ENCODE results near the gene EXOSC7.
"Not testable (repeated sequence)": the region's sequence is repeated elsewhere in the genome, so short reads cannot be mapped to it uniquely, and the experiment has no call there.

EXOSC7 gene

DNA sequence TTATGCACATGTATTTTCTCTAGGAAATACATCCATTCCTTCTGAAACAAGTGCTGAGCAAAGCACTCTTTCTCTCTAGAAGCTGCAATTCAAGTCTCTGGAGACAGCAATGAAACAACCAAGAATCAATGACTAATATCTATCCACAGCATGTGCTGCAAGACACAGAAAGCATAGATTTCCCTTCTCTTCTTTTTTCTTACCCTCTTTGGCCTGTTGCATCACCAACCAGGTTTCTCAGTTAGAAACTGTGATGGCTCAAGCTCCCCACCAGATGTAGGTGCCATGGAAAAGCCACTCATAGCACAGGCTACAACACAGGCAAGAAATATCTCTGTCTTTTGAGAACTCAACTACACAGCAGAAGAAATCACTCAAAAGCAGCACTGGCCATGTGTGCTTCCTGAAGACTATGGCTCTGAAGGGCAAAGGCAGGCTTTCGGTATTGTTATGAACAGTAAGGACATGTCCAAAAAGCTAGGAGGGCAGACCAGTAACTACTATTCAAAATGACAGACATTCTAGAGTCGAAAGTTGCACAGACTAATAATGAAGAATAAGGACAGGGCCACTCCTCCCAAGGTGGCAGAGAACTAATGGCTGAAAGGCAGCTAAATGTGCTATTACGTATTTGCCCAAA, 15.5 kb upstream of the EXOSC7 start:
- no peak for DNase-seq
- intact Hi-C loops (cut with DNase I): no loop called here

DNA sequence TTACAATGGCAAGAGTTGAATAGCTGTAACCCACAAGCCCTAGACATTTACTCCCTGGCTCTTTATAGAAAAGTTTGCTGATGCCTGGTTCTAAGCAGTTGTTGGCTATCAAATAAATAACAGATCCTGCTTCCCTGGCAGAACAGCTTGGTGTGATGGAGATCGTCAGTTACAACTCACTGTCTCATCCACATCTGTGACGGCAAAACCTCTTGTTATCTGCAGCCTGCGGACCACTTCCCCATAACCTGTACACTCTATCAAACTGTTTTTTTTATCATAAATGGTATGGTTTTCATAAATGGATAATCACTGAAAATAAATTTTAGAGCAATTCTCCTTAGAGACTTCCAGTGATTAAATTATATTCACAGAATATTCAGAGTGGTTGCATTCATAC, 14.2 kb upstream of the EXOSC7 start:
- no peak for DNase-seq
- intact Hi-C loops (cut with DNase I): no loop called here

DNA sequence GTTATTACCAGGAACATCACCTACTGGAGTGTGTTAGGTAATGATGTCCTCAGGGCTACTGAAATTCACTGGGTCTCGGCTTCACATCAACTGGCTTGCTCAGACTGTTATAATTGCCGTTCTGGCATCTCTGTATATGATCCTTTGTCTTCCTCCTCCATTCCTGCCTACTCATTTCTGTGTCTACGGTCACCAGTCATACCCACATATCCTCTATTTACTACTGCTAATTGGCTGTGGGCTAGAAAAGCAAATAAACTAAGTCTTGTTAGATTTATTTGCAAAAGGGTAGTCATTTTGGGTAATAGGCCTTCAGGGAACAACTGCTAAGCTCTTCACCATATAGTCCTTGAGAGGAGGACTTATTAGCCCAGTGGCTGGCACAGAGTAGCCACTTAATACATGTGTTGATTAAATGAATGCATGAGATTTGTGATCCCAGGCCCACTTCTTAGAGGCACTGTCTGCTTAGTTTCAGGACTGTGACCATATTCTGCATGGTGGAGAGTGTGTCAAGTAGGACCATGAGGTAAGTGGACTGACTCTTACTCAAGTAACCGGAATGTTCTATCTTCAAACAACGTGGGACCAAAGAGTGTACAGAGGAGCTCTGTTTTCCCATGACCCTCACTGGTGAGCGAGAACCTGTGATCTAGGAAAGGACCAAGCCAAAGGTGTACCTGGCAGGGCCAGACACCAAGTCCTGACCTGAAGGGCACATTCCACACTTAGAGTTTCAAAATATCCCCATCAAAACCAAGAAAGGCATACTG, 13.2 kb upstream of the EXOSC7 start:
- intact Hi-C loops (cut with DNase I): no loop called here

DNA sequence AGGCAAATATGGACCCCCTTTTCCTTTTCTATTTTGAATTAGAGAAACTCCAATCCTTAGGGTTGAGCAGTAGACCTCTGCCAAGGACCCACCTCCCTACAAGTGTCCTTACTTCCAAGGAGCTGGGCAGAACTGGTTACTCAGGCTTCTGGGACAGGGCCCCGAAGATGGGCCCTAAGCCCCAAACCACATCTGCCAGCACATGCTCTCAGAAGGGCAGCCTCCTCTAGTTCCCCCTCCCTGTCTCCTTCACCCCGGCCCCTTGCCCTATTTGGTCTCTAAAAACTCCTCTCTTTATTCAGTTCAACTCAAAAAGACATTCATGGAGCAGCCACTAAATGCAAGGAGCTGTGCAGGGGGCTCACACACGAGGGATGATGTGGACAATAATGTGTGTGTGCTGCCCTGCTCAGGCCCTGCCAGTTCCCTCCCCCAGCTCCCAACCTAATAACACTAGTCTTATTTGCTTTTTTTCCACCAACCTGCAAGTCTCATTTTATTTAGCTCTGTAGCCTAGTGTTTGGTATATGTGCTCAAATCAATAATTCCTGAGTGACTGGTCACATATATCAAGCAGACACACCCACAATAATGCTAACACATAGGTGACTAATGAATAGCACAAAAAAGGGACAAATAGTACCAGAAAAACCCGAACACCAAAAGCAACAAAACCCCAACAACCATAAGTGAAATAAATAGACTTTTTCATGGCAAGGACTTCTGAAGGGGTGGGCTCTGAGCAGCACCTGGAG, 12.3 kb upstream of the EXOSC7 start:
- DNase-seq: no peak
- intact Hi-C loops (cut with DNase I): no loop called here

More for the DNA sequence above, 13.2 kb upstream of the EXOSC7 start:
- DNase-seq: no peak

DNA sequence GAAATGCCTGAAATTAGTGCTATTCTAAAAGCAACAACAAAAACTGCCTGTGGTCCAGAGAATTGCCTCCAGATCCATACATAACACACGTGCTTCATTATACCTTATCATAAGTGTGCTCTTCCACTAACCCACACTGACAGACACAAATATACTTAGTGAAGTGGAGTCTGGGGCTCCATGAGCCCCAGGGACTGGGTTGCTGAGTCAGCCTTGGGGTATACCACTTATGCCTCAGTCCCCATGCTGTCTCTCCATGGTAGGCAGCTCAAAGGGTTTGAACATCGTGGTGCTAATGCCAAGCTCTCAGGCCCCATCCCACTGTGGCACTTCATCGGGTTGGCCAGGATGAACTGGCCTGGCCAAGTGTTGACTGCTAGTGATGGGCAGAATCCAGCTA, 10.9 kb upstream of the EXOSC7 start:
- DNase-seq: no peak
- intact Hi-C loops (cut with DNase I): no loop called here

DNA sequence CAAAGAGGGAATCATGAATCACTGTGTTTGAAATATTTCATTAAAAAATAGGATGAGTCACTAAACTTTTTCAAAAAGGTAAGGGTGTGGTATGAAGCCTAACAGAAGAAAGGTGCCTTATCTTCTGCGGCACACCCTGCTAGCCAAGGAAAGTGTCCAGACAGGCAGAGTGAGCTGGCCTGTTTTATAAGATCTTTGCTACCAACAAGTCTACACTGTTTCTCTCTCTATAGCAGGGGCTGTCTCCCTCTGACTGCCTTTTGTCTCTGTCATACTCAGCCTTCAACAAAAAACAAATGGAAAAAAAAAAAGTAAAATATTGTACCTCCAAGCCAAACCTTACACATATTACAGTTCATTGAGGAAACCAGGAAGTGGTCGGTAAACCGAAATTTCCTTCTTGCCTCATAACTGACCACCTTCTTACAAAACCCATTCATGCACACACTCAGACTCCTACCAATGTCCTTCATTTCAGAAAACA, 9.2 kb upstream of the EXOSC7 start:
- no peak for DNase-seq
- intact Hi-C loops (cut with DNase I): no loop called here

DNA sequence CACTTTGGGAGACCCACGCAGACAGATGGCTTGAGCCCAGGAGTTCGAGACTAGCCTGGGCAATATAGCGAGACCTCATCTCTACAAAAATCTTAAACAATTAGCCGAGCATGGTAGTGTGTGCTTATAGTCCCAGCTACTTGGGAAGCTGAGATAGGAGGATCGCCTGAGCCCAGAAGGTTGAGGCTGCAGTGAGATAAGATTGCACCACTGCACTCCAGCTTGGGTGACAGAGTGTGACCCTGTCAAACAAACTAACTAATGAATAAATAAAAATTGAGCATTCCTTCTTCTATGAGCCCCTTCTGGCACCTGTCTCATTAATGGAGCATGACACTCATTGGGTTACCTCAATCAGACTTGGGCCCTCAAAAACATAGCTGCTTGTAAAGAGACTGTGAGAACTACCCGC, 7.6 kb upstream of the EXOSC7 start:
- intact Hi-C loops (cut with DNase I): no loop called here
- no peak for DNase-seq

DNA sequence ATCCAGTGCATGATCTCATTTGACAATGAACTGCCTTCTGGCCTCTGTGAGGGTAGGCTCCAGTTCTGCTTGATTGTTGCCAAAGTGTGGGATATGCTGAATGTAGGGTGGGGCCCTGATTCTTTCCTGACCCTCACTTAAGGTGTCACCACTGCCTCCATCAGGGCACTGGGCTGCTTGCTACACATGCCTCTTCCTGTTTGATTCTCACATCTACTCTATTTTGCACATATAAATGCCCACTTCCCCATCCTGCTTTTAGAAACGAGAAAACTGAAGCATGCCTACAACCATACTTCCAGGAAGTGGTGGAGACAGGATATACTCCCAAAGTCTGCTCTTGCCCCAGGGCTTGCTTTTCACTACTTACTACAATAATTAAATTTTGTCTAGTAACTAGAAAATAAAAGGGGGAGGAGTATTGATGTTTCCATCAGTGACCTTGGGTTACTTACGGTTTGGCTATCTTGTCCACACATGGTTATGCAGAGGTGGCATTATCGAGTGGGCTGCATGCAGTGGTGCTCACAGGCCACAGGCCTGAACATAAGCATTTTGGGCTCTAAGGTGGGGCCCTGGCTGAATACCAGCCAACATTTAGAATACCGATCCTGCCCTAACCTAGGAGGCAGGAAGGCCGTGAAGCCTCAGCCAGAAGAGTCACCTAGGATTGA, 6.8 kb upstream of the EXOSC7 start:
- intact Hi-C loops (cut with DNase I): no loop called here
- DNase-seq: no peak

DNA sequence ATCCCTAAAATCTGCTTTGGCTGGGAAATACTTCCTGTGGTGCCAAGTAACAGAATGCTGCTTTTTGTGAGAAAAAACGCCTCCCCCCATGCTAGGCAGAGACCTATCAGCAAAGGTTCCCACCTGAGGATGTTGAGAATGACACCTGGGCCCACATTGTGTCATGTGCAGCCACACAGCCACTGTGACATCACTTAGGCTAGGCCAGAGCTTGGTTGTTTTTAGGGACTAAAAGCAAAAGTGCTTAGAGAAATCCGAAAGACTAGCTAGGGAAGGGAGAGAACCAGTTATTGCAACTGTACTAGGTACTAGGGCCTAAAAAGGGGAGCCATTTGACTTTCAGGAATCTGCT, 6.2 kb upstream of the EXOSC7 start:
- intact Hi-C loops (cut with DNase I): no loop called here
- DNase-seq: no peak

DNA sequence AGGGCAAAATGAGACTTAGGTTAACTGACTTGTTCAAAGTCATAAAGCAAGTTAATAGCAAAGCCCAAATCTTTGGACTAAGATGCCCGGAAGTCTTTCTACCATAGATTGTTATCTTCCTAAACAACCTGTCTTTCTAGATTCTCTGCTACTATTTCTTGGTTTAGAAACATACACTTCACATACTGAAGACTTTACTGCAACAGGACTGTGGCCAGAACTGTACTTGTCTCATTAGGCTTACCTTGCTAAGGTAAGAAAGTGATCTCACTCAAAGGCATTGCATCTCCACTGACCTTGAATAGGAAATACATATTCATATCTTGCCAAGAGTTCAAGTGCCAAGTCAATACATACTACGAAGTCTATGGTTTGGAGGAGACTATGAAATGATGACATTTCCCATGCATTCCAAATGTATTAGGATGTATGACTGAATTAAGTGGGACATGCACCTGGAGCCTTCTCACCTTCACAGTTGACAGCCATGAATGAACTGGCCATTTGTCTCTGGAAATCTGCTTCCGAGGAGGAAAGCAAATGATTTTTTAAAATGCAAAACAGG, 5.0 kb upstream of the EXOSC7 start:
- DNase-seq: no peak
- intact Hi-C loops (cut with DNase I): no loop called here

DNA sequence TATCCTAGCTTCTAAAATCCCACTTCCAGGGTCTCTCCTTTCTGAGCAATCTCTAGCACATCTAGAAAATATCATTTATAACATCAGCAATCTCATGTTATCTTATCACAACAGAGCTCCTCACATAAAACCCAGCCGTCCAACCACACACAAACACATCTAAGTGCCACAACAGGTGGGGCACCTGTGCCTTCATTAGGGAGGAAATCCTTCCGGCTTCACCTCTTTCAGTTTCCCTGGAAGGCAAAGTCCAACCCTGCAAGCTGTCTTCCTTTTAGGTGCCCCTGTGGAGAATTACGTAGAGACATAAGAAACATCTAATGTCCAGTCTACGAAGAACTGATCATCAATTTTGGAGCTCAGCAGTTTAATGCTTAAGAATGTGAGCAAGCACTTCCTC, 1.6 kb upstream of the EXOSC7 start:
- intact Hi-C loops (cut with DNase I): no loop called here
- DNase-seq: no peak

DNA sequence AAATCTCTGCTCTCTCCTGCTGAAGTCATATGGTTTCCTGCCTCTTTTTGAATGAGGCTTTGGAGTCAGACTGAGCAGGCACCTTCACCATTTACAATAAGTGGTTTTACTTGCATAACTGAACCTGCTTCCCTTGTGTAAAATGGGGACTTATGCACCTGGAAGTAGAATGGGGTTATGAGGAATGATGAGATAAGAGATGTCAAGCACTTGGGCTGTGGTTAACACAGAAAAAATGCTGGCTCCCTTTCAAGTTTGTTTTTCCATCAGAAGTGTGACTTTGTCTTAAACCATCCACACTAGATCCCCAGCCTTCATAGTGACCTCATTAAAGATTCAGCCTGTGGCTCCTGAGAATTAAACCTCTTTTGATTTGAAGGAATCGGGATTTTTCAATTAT, 5.2 kb downstream of the EXOSC7 start:
- DNase-seq: no peak
- intact Hi-C loops (cut with DNase I): no loop called here

DNA sequence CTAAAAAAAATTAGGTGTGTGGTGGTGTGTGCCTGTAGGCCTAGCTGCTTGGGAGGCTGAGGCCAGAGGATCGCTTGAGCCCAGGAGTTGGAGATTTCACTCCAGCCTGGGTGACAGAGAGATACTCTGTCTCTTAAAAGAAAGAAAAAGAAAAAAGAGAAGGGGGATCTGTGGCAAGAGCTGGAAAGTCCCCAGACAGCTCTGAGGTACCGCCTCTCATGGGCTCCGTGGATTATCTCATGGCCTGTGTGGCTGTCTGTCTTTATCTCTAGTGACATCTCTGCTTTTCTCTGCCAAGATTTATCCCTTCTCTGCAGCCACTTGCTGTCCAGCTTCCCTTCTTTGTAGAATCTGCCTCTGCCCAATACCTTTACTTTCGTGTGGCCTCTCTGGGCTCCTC, 5.7 kb downstream of the EXOSC7 start:
- DNase-seq: no peak
- intact Hi-C loops (cut with DNase I): no loop called here

DNA sequence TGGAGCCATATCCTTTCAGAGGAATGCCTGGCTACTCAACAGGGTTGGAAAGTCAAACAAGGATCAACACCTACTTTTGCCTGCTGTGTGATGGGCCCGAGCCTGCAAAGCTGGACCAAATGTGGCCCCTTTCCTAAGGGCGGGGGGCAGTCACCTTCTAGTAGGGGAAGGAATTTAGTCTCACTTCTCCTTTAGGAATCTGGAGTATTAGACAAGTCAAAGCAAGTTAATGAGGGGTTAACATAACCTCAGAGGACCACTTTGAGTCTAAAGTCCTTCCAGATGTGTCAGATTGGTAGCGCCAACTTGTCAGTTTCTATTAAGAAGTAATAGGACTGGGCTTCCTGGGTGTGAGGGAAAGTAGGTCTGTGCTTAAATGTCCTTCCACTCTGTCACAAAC, 6.8 kb downstream of the EXOSC7 start:
- no peak for DNase-seq

DNA sequence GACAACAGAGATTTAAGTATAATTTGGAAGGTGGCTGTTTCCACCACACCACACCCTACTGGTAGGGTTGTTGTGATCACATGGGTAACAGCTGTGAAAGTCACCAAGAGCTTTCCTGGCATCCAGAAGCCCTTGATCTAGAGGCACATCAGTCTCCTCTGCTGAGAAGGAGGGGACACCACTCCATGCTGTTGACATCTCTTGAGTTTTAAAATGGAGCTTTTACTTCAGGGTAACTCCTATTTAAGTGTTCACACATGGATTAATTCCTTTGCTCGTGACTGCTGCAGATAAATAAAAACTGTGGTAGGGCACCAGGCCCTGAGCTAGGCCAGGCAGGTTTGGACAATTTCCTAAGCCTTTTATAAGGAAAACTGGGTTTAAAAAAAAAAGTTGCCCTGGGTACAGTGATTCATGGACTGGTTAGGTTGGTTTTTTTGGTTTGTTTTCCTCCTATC, 7.5 kb downstream of the EXOSC7 start:
- no peak for DNase-seq
- intact Hi-C loops (cut with DNase I): no loop called here

More for the DNA sequence above, 6.8 kb downstream of the EXOSC7 start:
- intact Hi-C loops (cut with DNase I): no loop called here

DNA sequence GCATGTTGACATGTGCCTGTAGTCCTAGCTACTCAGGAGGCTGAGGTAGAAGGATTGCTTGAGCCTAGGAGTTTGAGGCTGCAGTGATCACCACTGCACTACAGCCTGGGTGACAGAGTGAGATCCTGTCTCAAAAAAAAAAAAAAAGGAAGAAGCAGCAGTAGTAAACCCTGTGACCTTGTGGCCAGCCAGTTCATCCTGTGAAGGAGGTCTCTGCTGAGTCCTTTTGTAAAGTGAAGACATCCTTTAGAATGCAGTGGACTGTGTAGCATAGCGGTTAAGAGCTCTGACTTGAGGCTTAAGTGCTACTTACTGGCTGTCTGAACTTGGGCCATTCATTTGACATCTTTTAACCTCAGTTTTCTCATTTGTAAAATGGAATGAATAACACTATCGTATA, 8.3 kb downstream of the EXOSC7 start:
- intact Hi-C loops (cut with DNase I): no loop called here

DNA sequence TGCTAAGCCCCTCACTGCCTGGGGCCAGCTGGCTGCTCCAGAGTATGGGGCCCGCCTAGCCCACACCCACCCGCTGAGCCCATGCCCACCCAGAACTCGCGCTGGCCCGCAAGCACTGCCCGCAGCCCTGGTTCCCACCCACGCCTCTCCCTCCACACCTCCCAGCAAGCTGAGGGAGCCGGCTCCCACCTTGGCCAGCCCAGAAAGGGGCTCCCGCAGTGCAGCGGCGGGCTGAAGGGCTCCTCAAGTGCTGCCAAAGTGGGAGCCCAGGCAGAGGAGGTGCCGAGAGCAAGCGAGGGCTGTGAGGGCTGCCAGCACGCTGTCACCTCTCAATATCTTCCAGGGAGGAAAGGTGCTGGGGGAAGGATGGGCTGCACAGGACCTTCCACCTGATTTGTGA, 10.3 kb downstream of the EXOSC7 start:
- DNase-seq; intact Hi-C loops (cut with DNase I): not testable (repeated sequence)

More for the DNA sequence above, 8.3 kb downstream of the EXOSC7 start:
- DNase-seq: no peak

DNA sequence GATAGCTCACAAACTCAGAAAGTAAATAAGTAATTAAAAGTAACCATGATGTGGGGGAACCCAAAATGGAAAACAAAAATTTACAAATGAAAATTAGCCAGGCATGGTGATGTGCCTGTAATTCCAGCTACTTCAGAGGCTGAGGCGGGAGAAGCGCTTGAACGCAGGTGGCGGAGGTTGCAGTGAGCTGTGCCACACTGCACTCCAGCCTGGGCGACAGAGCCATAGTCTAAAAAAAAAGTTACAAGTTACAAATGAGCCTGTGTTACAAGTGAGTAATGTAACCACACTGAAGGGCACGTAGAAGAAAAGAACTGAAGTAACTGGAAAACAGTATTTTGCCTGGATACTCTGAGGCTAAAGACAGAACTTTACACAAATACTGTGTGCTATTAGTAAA, 11.3 kb downstream of the EXOSC7 start:
- intact Hi-C loops (cut with DNase I): no loop called here
- DNase-seq: no peak

DNA sequence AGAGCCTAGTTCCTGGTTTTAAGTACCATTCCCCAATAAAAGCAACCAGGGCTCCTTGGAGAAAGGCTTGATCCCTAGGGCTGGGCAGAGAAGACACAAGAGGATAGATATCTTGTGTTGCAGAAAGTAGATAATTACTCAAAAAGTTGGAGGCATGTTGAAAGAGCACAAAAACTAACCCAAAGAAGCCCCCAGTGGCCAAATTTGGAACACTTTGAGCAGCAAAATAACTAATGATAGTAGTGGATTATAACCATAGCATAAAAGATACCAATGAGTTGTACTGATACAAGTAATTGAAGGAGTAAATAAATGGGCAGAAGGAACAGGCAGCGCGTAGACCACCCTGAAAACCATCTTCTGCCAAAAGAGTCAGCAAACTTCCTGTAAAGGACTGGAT, 12.0 kb downstream of the EXOSC7 start:
- no peak for DNase-seq
- intact Hi-C loops (cut with DNase I): no loop called here

All from head of caudate nucleus (tissue), 42 donors.